Glutamatergic neuron (in vitro differentiated cells): ENCODE data around the gene PPP1R14B. TPM values are rescaled to one million over a fixed set of nuclear protein-coding genes. Genes with fewer than 3 reads are reported as not detected.
A peak's percentile ranks its signal among the peaks of the same experiment; 100 is the strongest.

Experiments
- DNase-seq: peaks from one replicate; pipeline ENCODE4 v3.0.0; 2022
- H3K27ac Mint-ChIP-seq: one replicate; pipeline ENCODE4 v1.8.0; 2020; ENCODE audit warnings: mild to moderate bottlenecking, mixed read lengths, inconsistent platforms; ENCODE audit not compliant: unreplicated experiment
- H3K27me3 Mint-ChIP-seq: one replicate; pipeline ENCODE4 v1.8.0; 2020; ENCODE audit warnings: mild to moderate bottlenecking, moderate library complexity, mixed read lengths, inconsistent platforms; ENCODE audit not compliant: unreplicated experiment
- H3K36me3 Mint-ChIP-seq: one replicate; pipeline ENCODE4 v1.8.0; 2020; ENCODE audit warnings: mild to moderate bottlenecking, mixed read lengths, inconsistent platforms; ENCODE audit not compliant: unreplicated experiment
- H3K4me1 Mint-ChIP-seq: one replicate; pipeline ENCODE4 v1.8.0; 2020; ENCODE audit warnings: mild to moderate bottlenecking, low read depth, mixed read lengths, inconsistent platforms; ENCODE audit not compliant: unreplicated experiment
- H3K4me3 Mint-ChIP-seq: one replicate; pipeline ENCODE4 v1.8.0; 2020; ENCODE audit warnings: mild to moderate bottlenecking, mixed read lengths, inconsistent platforms; ENCODE audit not compliant: unreplicated experiment
- H3K9me3 Mint-ChIP-seq: one replicate; pipeline ENCODE4 v1.8.0; 2020; ENCODE audit warnings: mild to moderate bottlenecking, moderate library complexity, mixed read lengths, inconsistent platforms; ENCODE audit not compliant: unreplicated experiment
- total RNA-seq: library from RNA; stranded (reverse); fragmentation: NEBNext Ultra II Directional; extraction: Animal tissue kit (Norgen Biotek cat#: 25700); gene quantifications from one replicate; pipeline ENCODE4 v1.2.1, GENCODE V29; 2021; ENCODE audit not compliant: unreplicated experiment
- TF ChIP-seq, protein P1 (sequence below): fragments of 200-600 bp; sonication (generic); IDR thresholded peaks from one replicate; pipeline ENCODE4 v1.5.0; 2021; ENCODE audit not compliant: partially characterized antibody, unreplicated experiment

The PPP1R14B gene
- total RNA-seq, 1 donor from 2014 or later: 348 TPM

DNA sequence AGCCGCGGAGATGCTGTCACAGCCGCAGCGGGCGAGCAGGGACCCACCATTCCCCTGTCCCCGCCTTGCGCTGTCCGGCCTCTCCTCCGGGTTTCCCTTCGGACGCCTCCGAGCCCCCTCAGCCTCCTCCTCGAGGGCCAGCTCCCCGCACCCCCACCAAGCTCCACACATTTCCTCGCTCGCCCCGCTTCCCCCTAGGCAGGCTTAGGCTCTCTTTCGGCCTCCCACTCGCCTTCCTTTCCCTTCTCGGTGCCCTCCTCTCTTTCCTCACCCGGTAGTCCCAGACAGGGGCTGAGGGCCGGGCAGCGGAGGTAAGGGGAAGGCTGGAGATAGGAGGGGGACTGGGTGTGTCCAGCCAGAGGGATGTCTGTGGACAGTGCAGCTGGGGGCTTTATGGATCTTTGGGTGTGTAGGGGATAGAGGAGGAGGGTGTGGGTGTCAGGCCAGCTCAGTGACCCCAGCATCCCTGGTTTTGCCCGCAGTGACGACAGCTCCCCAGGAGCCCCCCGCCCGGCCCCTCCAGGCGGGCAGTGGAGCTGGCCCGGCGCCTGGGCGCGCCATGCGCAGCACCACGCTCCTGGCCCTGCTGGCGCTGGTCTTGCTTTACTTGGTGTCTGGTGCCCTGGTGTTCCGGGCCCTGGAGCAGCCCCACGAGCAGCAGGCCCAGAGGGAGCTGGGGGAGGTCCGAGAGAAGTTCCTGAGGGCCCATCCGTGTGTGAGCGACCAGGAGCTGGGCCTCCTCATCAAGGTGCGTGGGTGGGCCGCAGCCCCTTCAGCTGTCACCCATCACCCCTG lies 45.9 kb upstream of the PPP1R14B start:
- peaks cover 5% of the 10 kb centered on the region for H3K36me3 Mint-ChIP-seq
- H3K4me3 Mint-ChIP-seq: peak overlapping the region; percentile 49
- H3K4me1 Mint-ChIP-seq: peaks cover 4% of the 10 kb centered on the region
- peaks cover 40% of the 10 kb centered on the region for H3K27me3 Mint-ChIP-seq
- DNase-seq: peak; percentile 48
- no peak overlapping the region for H3K27ac Mint-ChIP-seq
- TF ChIP-seq, protein P1, sequence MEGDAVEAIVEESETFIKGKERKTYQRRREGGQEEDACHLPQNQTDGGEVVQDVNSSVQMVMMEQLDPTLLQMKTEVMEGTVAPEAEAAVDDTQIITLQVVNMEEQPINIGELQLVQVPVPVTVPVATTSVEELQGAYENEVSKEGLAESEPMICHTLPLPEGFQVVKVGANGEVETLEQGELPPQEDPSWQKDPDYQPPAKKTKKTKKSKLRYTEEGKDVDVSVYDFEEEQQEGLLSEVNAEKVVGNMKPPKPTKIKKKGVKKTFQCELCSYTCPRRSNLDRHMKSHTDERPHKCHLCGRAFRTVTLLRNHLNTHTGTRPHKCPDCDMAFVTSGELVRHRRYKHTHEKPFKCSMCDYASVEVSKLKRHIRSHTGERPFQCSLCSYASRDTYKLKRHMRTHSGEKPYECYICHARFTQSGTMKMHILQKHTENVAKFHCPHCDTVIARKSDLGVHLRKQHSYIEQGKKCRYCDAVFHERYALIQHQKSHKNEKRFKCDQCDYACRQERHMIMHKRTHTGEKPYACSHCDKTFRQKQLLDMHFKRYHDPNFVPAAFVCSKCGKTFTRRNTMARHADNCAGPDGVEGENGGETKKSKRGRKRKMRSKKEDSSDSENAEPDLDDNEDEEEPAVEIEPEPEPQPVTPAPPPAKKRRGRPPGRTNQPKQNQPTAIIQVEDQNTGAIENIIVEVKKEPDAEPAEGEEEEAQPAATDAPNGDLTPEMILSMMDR: no peak
- peaks cover 9% of the 10 kb centered on the region for H3K9me3 Mint-ChIP-seq

- peaks cover 36% of the 10 kb centered on the region for H3K27me3 Mint-ChIP-seq
- TF ChIP-seq, protein P1: no peak
- no peak overlapping the region for H3K4me3 Mint-ChIP-seq
- H3K9me3 Mint-ChIP-seq: peaks cover 9% of the 10 kb centered on the region
- DNase-seq: no peak
- H3K27ac Mint-ChIP-seq: no peak overlapping the region
- H3K36me3 Mint-ChIP-seq: peaks cover 5% of the 10 kb centered on the region
- H3K4me1 Mint-ChIP-seq: peaks cover 2% of the 10 kb centered on the region
These were observed 45.2 kb upstream of the PPP1R14B start for GRCh38 chr11:64291752-64292459.

GRCh38 chr11:64291262-64291751 lies 44.6 kb upstream of the PPP1R14B start, which contains the start of gene KCNK4:
KCNK4 (plus strand) TSS chr11:64291302; CDS start chr11:64293019, 1,717 bp downstream.
- Mint-ChIP-seq H3K9me3 (peaks cover 14% of the 10 kb centered on the region), H3K27me3 (peaks cover 32% of the 10 kb centered on the region), H3K4me3 (peak within 1 kb of the TSS; percentile 74), H3K27ac (no peak within 1 kb of the TSS), H3K36me3 (peaks cover 5% of the 10 kb centered on the region), H3K4me1 (peaks cover 7% of the 10 kb centered on the region)
- DNase-seq: no peak
- TF ChIP-seq, protein P1: no peak

- H3K27ac Mint-ChIP-seq: no peak overlapping the region
- peaks cover 7% of the 10 kb centered on the region for H3K4me1 Mint-ChIP-seq
- TF ChIP-seq, protein P1: no peak
- peaks cover 5% of the 10 kb centered on the region for H3K36me3 Mint-ChIP-seq
- peak overlapping the region; percentile 74 for H3K4me3 Mint-ChIP-seq
- DNase-seq: no peak
- H3K27me3 Mint-ChIP-seq: peaks cover 29% of the 10 kb centered on the region
- H3K9me3 Mint-ChIP-seq: peaks cover 14% of the 10 kb centered on the region
These were observed 43.9 kb upstream of the PPP1R14B start for GRCh38 chr11:64290352-64291261.
